ENCODE results near the gene KCNE2.
A peak's percentile ranks its signal among the peaks of the same experiment; 100 is the strongest.
"Not testable (repeated sequence)": the region's sequence is repeated elsewhere in the genome, so short reads cannot be mapped to it uniquely, and the experiment has no call there.

Gene KCNE2

GRCh38 chr21:34367320-34367935, 3.6 kb downstream of the KCNE2 start:
- Histone ChIP-seq H3K4me3 (ENCODE audit: low read depth, low read length) (no peak overlapping the region), H3K36me3 (no peaks in the 10 kb centered on the region), H3K27ac (no peak overlapping the region), H3K27me3 (ENCODE audit: insufficient read depth, low read depth, severe bottlenecking) (peaks cover 2% of the 10 kb centered on the region), H3K9me3 (ENCODE audit: severe bottlenecking) (peaks cover 2% of the 10 kb centered on the region)
- peak; percentile 69 for DNase-seq
- peak; percentile 51 for TF ChIP-seq CTCF (IDR thresholded peaks at IDR 0.05; ENCODE audit: low read depth, low read length)

- TF ChIP-seq CTCF (IDR thresholded peaks at IDR 0.05; ENCODE audit: low read depth, low read length), result no peak
- Histone ChIP-seq H3K27ac (no peak overlapping the region), H3K9me3 (ENCODE audit: severe bottlenecking) (peaks cover 2% of the 10 kb centered on the region), H3K27me3 (ENCODE audit: insufficient read depth, low read depth, severe bottlenecking) (peaks cover 2% of the 10 kb centered on the region), H3K36me3 (no peaks in the 10 kb centered on the region), H3K4me3 (ENCODE audit: low read depth, low read length) (no peak overlapping the region)
- no peak for DNase-seq
Observed at GRCh38 chr21:34369741-34370140, 5.9 kb downstream of the KCNE2 start.

- TF ChIP-seq CTCF (IDR thresholded peaks at IDR 0.05; ENCODE audit: low read depth, low read length), result no peak
- no peak for DNase-seq
- no peak overlapping the region for H3K4me3 ChIP-seq (ENCODE audit: low read depth, low read length)
Observed at GRCh38 chr21:34372321-34372720, 8.5 kb downstream of the KCNE2 start.

GRCh38 chr21:34374462-34374861, 10.7 kb downstream of the KCNE2 start:
- not testable (repeated sequence) for DNase-seq; H3K9me3 ChIP-seq (ENCODE audit: severe bottlenecking); H3K4me3 ChIP-seq (ENCODE audit: low read depth, low read length); H3K36me3 ChIP-seq; H3K27me3 ChIP-seq (ENCODE audit: insufficient read depth, low read depth, severe bottlenecking); H3K27ac ChIP-seq

More at GRCh38 chr21:34372321-34372720, 8.5 kb downstream of the KCNE2 start:
- no peaks in the 10 kb centered on the region for H3K9me3 ChIP-seq (ENCODE audit: severe bottlenecking)
- H3K27ac ChIP-seq, result no peak overlapping the region
- no peaks in the 10 kb centered on the region for H3K27me3 ChIP-seq (ENCODE audit: insufficient read depth, low read depth, severe bottlenecking)
- H3K36me3 ChIP-seq, result no peaks in the 10 kb centered on the region

GRCh38 chr21:34374940-34375618, 11.3 kb downstream of the KCNE2 start, which contains the start of gene SMIM11:
Gene SMIM11 (plus strand): TSS chr21:34375507. CDS start chr21:34379505, 3,998 bp downstream.
- not testable (repeated sequence) for H3K9me3 ChIP-seq (ENCODE audit: severe bottlenecking); H3K27me3 ChIP-seq (ENCODE audit: insufficient read depth, low read depth, severe bottlenecking); DNase-seq; H3K27ac ChIP-seq; H3K4me3 ChIP-seq (ENCODE audit: low read depth, low read length); H3K36me3 ChIP-seq

- H3K27ac ChIP-seq; H3K27me3 ChIP-seq (ENCODE audit: insufficient read depth, low read depth, severe bottlenecking); H3K36me3 ChIP-seq; H3K9me3 ChIP-seq (ENCODE audit: severe bottlenecking); H3K4me3 ChIP-seq (ENCODE audit: low read depth, low read length); DNase-seq: not testable (repeated sequence)
Observed at GRCh38 chr21:34375619-34375972, 11.8 kb downstream of the KCNE2 start.

GRCh38 chr21:34383138-34383537, 19.3 kb downstream of the KCNE2 start:
- H3K4me3 ChIP-seq (ENCODE audit: low read depth, low read length); DNase-seq; H3K27ac ChIP-seq; H3K9me3 ChIP-seq (ENCODE audit: severe bottlenecking); H3K36me3 ChIP-seq; H3K27me3 ChIP-seq (ENCODE audit: insufficient read depth, low read depth, severe bottlenecking): not testable (repeated sequence)

GRCh38 chr21:34383724-34384415, 20.1 kb downstream of the KCNE2 start:
- not testable (repeated sequence) for H3K9me3 ChIP-seq (ENCODE audit: severe bottlenecking); DNase-seq; H3K27me3 ChIP-seq (ENCODE audit: insufficient read depth, low read depth, severe bottlenecking); H3K27ac ChIP-seq; H3K36me3 ChIP-seq; H3K4me3 ChIP-seq (ENCODE audit: low read depth, low read length)

GRCh38 chr21:34400522-34400921, 36.7 kb downstream of the KCNE2 start:
- H3K27ac ChIP-seq; H3K4me3 ChIP-seq (ENCODE audit: low read depth, low read length); H3K27me3 ChIP-seq (ENCODE audit: insufficient read depth, low read depth, severe bottlenecking); H3K9me3 ChIP-seq (ENCODE audit: severe bottlenecking); H3K36me3 ChIP-seq; DNase-seq: not testable (repeated sequence)

- not testable (repeated sequence) for DNase-seq; H3K27ac ChIP-seq; H3K27me3 ChIP-seq (ENCODE audit: insufficient read depth, low read depth, severe bottlenecking)
Observed at GRCh38 chr21:34404742-34405141, 40.9 kb downstream of the KCNE2 start.

GRCh38 chr21:34405686-34406085, 41.9 kb downstream of the KCNE2 start:
- H3K36me3 ChIP-seq; H3K4me3 ChIP-seq (ENCODE audit: low read depth, low read length); H3K9me3 ChIP-seq (ENCODE audit: severe bottlenecking); DNase-seq; H3K27me3 ChIP-seq (ENCODE audit: insufficient read depth, low read depth, severe bottlenecking); H3K27ac ChIP-seq: not testable (repeated sequence)

More at GRCh38 chr21:34404742-34405141, 40.9 kb downstream of the KCNE2 start:
- H3K4me3 ChIP-seq (ENCODE audit: low read depth, low read length); H3K36me3 ChIP-seq; H3K9me3 ChIP-seq (ENCODE audit: severe bottlenecking): not testable (repeated sequence)

All from WERI-Rb-1 (cell line).